Measurements from ENCODE around the gene SNAP23. TPM values are rescaled to one million over a fixed set of nuclear protein-coding genes. Genes with fewer than 3 reads are reported as not detected.

The SNAP23 gene
- 98.2 TPM for polyA plus RNA-seq (2013, experiment 1 of 2; ENCODE audit: insufficient read length)
- 98.4 TPM for polyA plus RNA-seq (2013, experiment 2 of 2; ENCODE audit: insufficient read length)

- peak; percentile 96 for DNase-seq
These were observed at the start of gene SNAP23 for GRCh38 chr15:42495361-42496212. SNAP23 (plus strand) TSS chr15:42495634; CDS start chr15:42511847, 16,213 bp downstream.

GRCh38 chr15:42447599-42447998 lies 47.8 kb upstream of the SNAP23 start:
- DNase-seq: no peak

GRCh38 chr15:42448281-42448680 lies 47.2 kb upstream of the SNAP23 start:
- no peak for DNase-seq

- no peak for DNase-seq
These were observed 45.5 kb upstream of the SNAP23 start for GRCh38 chr15:42449770-42450424.

- no peak for DNase-seq
These were observed 45.0 kb upstream of the SNAP23 start for GRCh38 chr15:42450425-42450790.

- no peak for DNase-seq
These were observed 41.6 kb upstream of the SNAP23 start for GRCh38 chr15:42453826-42454225.

- DNase-seq: peak; percentile 43
These were observed 38.9 kb upstream of the SNAP23 start for GRCh38 chr15:42456531-42456930.

- DNase-seq: peak; percentile 63
These were observed 38.5 kb upstream of the SNAP23 start for GRCh38 chr15:42456971-42457370.

- DNase-seq: peak; percentile 97
These were observed 37.7 kb upstream of the SNAP23 start for GRCh38 chr15:42457445-42458442.

GRCh38 chr15:42461261-42461660 lies 34.2 kb upstream of the SNAP23 start:
- DNase-seq: no peak

- no peak for DNase-seq
These were observed 29.7 kb upstream of the SNAP23 start for GRCh38 chr15:42465520-42466259.

- no peak for DNase-seq
These were observed 24.4 kb upstream of the SNAP23 start for GRCh38 chr15:42471002-42471401.

GRCh38 chr15:42474827-42475226 lies 20.6 kb upstream of the SNAP23 start:
- DNase-seq: no peak

- no peak for DNase-seq
These were observed 12.7 kb upstream of the SNAP23 start for GRCh38 chr15:42482701-42483100.

- DNase-seq: no peak
These were observed 11.8 kb upstream of the SNAP23 start for GRCh38 chr15:42483677-42484076.

GRCh38 chr15:42490291-42490670 lies 5.2 kb upstream of the SNAP23 start:
- no peak for DNase-seq

GRCh38 chr15:42490671-42491538 lies 4.5 kb upstream of the SNAP23 start, which contains the start of gene ZNF106:
ZNF106 (minus strand) TSS chr15:42491141; CDS start chr15:42472289, 18,852 bp downstream.
- peak; percentile 93 for DNase-seq

GRCh38 chr15:42491539-42492225 lies 3.8 kb upstream of the SNAP23 start:
- DNase-seq: peak; percentile 72

GRCh38 chr15:42493679-42494078 lies 1.8 kb upstream of the SNAP23 start:
- no peak for DNase-seq

- DNase-seq: peak; percentile 68
These were observed 455 bp upstream of the SNAP23 start for GRCh38 chr15:42494998-42495360.

Measured in fibroblast of skin of scalp (primary cell).